ENCODE data around the gene MTHFS.

DNA sequence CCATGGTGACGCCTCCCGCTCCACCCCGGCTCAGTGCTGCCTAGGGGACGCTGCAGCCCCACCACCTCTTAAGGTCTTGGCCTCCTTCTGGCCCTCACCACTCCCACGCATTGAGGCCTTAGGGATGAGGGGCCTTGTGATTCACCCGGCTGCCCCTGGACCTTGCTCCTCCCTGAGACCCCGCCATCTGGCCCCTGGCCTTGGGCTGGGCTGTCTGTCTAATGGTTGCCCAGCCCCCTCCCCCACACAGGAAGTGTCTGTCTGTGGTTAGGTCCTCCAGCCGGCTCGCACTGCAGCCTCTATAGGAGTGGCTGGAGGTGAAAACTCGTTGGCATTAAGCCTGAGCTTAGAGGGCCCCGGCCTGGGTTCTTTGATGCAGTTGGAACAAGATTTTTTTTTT is 21.5 kb upstream of the MTHFS start:
- TF ChIP-seq, protein P1, sequence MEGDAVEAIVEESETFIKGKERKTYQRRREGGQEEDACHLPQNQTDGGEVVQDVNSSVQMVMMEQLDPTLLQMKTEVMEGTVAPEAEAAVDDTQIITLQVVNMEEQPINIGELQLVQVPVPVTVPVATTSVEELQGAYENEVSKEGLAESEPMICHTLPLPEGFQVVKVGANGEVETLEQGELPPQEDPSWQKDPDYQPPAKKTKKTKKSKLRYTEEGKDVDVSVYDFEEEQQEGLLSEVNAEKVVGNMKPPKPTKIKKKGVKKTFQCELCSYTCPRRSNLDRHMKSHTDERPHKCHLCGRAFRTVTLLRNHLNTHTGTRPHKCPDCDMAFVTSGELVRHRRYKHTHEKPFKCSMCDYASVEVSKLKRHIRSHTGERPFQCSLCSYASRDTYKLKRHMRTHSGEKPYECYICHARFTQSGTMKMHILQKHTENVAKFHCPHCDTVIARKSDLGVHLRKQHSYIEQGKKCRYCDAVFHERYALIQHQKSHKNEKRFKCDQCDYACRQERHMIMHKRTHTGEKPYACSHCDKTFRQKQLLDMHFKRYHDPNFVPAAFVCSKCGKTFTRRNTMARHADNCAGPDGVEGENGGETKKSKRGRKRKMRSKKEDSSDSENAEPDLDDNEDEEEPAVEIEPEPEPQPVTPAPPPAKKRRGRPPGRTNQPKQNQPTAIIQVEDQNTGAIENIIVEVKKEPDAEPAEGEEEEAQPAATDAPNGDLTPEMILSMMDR (IDR thresholded peaks at IDR 0.05), result no peak
- no peak for TF ChIP-seq POLR2A (IDR thresholded peaks at IDR 0.05)
